MG63 (cell line): Measurements from ENCODE around the gene ARL15. TPM values are rescaled to one million over a fixed set of nuclear protein-coding genes. Genes with fewer than 3 reads are reported as not detected.

Experiments used
- DNase-seq: peaks from one replicate; pipeline ENCODE4 v3.0.0-alpha.2; 2020
- H3K27me3 ChIP-seq: fragments of 250-450 bp; sonication (Bioruptor Pico); 2 replicates; pipeline ENCODE4 v1.5.1; 2020; ENCODE audit warnings: mild to moderate bottlenecking, moderate library complexity
- H3K36me3 ChIP-seq: fragments of 250-450 bp; sonication (Bioruptor Pico); 2 replicates; pipeline ENCODE4 v1.5.1; 2020; ENCODE audit warnings: mild to moderate bottlenecking, moderate library complexity
- H3K4me3 ChIP-seq: fragments of 250-450 bp; sonication (Bioruptor Pico); 2 replicates; pipeline ENCODE4 v1.5.1; 2020; ENCODE audit warnings: mild to moderate bottlenecking, moderate library complexity
- H3K9me3 ChIP-seq: fragments of 250-450 bp; sonication (Bioruptor Pico); 2 replicates; pipeline ENCODE4 v1.5.1; 2020; ENCODE audit warnings: mild to moderate bottlenecking, moderate library complexity
- total RNA-seq: library from RNA; depleted of rRNA; stranded (reverse); fragments of >200 nt; shearing (Covaris generic); gene quantifications from 2 replicates; pipeline ENCODE4 v1.2.3, GENCODE V29; 2014; ENCODE audit warnings: low replicate concordance

ARL15 gene
- total RNA-seq, 1 experiment from 2014 or later: 5.8 TPM

DNA sequence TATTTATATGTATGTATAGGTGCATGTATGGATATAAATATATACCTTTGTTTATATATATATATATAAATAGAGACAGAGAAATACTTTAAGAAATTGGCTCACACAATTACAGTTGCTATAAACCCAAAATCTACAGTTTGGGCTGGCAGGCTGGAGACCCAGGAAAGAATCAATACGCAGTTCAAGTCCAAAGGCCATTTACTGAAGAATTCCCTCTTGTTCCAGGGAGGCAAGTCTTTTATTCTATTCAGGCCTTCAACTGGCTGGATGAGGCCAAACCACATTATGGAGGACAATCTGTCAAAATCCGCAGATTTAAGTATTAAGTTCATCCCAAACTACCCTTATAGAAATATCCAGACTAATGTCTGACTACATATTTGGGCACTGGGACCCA lies 144.7 kb downstream of the ARL15 start:
- no peaks in the 10 kb centered on the region for H3K36me3 ChIP-seq
- DNase-seq: no peak
- H3K4me3 ChIP-seq: no peak overlapping the region

DNA sequence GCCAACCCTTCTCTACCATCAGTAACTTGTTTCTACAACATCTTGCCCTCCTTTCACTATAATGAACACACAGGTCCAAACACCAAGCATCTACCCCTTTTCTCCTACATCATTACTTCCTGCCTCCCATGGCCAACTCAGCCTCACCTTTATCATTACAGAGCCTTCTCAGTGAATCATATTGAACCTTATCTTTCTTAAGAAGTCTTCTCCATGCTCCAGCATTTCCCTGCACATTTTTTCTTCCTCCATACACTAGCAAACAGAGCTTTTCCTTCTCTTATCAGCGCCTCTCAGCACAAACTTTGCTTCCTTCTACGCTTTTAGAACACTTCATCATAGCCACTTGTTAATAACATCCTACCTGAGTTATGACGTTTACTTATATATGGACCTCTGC lies 148.2 kb downstream of the ARL15 start:
- DNase-seq: no peak
- Histone ChIP-seq H3K4me3 (no peak overlapping the region), H3K9me3 (peaks cover 9% of the 10 kb centered on the region), H3K27me3 (no peaks in the 10 kb centered on the region), H3K36me3 (no peaks in the 10 kb centered on the region)

More for the DNA sequence above, 144.7 kb downstream of the ARL15 start:
- Histone ChIP-seq H3K9me3 (peaks cover 9% of the 10 kb centered on the region), H3K27me3 (no peaks in the 10 kb centered on the region)

GRCh38 chr5:54160329-54160728 lies 150.0 kb downstream of the ARL15 start:
- DNase-seq: no peak
- Histone ChIP-seq H3K27me3 (no peaks in the 10 kb centered on the region), H3K9me3 (peaks cover 9% of the 10 kb centered on the region), H3K36me3 (no peaks in the 10 kb centered on the region), H3K4me3 (no peak overlapping the region)

- Histone ChIP-seq H3K9me3 (peaks cover 8% of the 10 kb centered on the region), H3K4me3 (no peak overlapping the region), H3K36me3 (no peaks in the 10 kb centered on the region), H3K27me3 (no peaks in the 10 kb centered on the region)
- no peak for DNase-seq
Observed at GRCh38 chr5:54159893-54160195, 150.5 kb downstream of the ARL15 start.

GRCh38 chr5:54159153-54159892 lies 151.1 kb downstream of the ARL15 start:
- Histone ChIP-seq H3K9me3 (peaks cover 4% of the 10 kb centered on the region), H3K27me3 (no peaks in the 10 kb centered on the region), H3K4me3 (no peak overlapping the region), H3K36me3 (no peaks in the 10 kb centered on the region)
- DNase-seq: no peak

- no peak for DNase-seq
- no peaks in the 10 kb centered on the region for H3K36me3 ChIP-seq
- H3K4me3 ChIP-seq: no peak overlapping the region
- H3K27me3 ChIP-seq: no peaks in the 10 kb centered on the region
- no peaks in the 10 kb centered on the region for H3K9me3 ChIP-seq
Observed at GRCh38 chr5:54156577-54156976, 153.8 kb downstream of the ARL15 start.

GRCh38 chr5:54150841-54151240 lies 159.5 kb downstream of the ARL15 start:
- no peak for DNase-seq
- Histone ChIP-seq H3K4me3 (no peak overlapping the region), H3K27me3 (no peaks in the 10 kb centered on the region), H3K9me3 (no peaks in the 10 kb centered on the region), H3K36me3 (no peaks in the 10 kb centered on the region)

- no peak for DNase-seq
- no peak overlapping the region for H3K4me3 ChIP-seq
- no peaks in the 10 kb centered on the region for H3K36me3 ChIP-seq
- H3K9me3 ChIP-seq: no peaks in the 10 kb centered on the region
- H3K27me3 ChIP-seq: no peaks in the 10 kb centered on the region
Observed at GRCh38 chr5:54148858-54149257, 161.5 kb downstream of the ARL15 start.

DNA sequence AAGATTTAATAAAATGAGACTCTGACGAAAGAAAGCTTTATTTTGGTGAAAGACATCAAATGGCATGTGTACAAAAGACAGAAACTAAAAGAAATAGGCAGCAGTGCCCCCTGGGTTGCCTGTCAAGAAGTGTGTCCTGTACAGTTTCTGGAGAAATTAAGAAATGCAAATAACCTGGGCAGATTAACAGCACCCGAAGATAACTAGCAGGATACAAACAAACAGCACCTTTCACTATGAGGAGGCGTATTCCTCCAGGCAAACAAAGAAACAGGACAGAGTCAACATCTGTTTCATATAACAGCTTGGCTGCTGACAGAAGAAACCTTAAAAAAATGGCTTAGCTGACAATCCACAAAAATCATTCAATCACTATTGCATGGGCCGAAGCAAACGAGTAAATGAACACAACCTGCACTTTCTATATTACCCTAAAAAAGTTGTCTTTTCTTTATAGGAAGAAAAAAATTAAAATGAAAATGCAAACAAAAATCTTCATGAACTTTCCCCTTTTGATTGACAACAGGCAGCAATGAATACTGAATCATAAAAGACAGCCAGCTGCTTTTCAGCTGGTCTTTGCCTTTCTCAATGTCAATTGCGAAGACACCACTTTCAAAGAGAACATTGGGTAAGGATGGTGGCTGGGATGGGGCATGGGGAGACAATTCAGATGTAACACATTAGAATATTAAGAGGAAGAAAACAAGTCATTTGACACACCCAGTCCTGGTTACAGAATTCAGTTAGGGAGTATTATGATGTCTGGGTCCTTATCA lies 162.1 kb downstream of the ARL15 start:
- no peak overlapping the region for H3K4me3 ChIP-seq
- no peaks in the 10 kb centered on the region for H3K9me3 ChIP-seq
- no peaks in the 10 kb centered on the region for H3K36me3 ChIP-seq
- no peak for DNase-seq
- no peaks in the 10 kb centered on the region for H3K27me3 ChIP-seq

- no peak overlapping the region for H3K4me3 ChIP-seq
- no peaks in the 10 kb centered on the region for H3K27me3 ChIP-seq
- no peaks in the 10 kb centered on the region for H3K36me3 ChIP-seq
- no peak for DNase-seq
- H3K9me3 ChIP-seq: no peaks in the 10 kb centered on the region
Observed at GRCh38 chr5:54146916-54147315, 163.5 kb downstream of the ARL15 start.

GRCh38 chr5:54146390-54146789 lies 164.0 kb downstream of the ARL15 start:
- Histone ChIP-seq H3K36me3 (no peaks in the 10 kb centered on the region), H3K9me3 (no peaks in the 10 kb centered on the region), H3K4me3 (no peak overlapping the region), H3K27me3 (no peaks in the 10 kb centered on the region)
- DNase-seq: no peak

- no peak for DNase-seq
- no peaks in the 10 kb centered on the region for H3K27me3 ChIP-seq
- H3K4me3 ChIP-seq: no peak overlapping the region
- H3K36me3 ChIP-seq: no peaks in the 10 kb centered on the region
- H3K9me3 ChIP-seq: no peaks in the 10 kb centered on the region
Observed at GRCh38 chr5:54140247-54140840, 170.0 kb downstream of the ARL15 start.

- DNase-seq: no peak
- H3K36me3 ChIP-seq: no peaks in the 10 kb centered on the region
Observed at GRCh38 chr5:54136516-54137440, 173.6 kb downstream of the ARL15 start.

GRCh38 chr5:54135042-54135441 lies 175.3 kb downstream of the ARL15 start:
- Histone ChIP-seq H3K36me3 (no peaks in the 10 kb centered on the region), H3K9me3 (no peaks in the 10 kb centered on the region), H3K4me3 (no peak overlapping the region), H3K27me3 (no peaks in the 10 kb centered on the region)
- DNase-seq: no peak

More at GRCh38 chr5:54136516-54137440, 173.6 kb downstream of the ARL15 start:
- no peak overlapping the region for H3K4me3 ChIP-seq
- H3K9me3 ChIP-seq: no peaks in the 10 kb centered on the region
- no peaks in the 10 kb centered on the region for H3K27me3 ChIP-seq

GRCh38 chr5:54133917-54134316 lies 176.5 kb downstream of the ARL15 start:
- no peaks in the 10 kb centered on the region for H3K9me3 ChIP-seq
- no peaks in the 10 kb centered on the region for H3K36me3 ChIP-seq
- no peak overlapping the region for H3K4me3 ChIP-seq
- DNase-seq: no peak
- H3K27me3 ChIP-seq: no peaks in the 10 kb centered on the region

DNA sequence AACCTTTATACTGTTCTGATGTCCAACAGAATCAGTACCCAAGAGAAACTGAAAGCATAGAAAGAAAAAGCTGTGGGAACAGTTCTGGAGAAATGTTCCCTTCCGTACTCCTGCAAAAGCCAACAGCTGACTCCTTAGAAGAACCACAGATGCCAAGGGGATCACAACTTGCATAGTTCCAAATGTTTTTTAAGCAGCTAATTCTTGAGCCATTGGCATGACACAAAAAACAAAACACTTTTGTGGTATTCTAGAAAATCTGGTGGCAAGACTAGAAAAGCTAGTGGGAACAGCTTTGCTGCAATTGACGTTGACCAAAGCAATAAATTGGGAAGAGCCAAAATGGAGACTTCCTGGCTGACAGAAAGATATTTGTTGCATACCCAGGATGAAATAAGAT lies 189.9 kb downstream of the ARL15 start:
- Histone ChIP-seq H3K36me3 (no peaks in the 10 kb centered on the region), H3K27me3 (no peaks in the 10 kb centered on the region), H3K4me3 (no peak overlapping the region), H3K9me3 (no peaks in the 10 kb centered on the region)
- no peak for DNase-seq

GRCh38 chr5:54117957-54118356 lies 192.4 kb downstream of the ARL15 start:
- no peaks in the 10 kb centered on the region for H3K9me3 ChIP-seq
- no peaks in the 10 kb centered on the region for H3K36me3 ChIP-seq
- no peaks in the 10 kb centered on the region for H3K27me3 ChIP-seq
- DNase-seq: no peak
- no peak overlapping the region for H3K4me3 ChIP-seq
